GM19328 (cell line): Measurements from ENCODE around the gene SPATA6.

ENCODE experiments used
- ATAC-seq: cut with Tn5 transposase; IDR thresholded peaks from one replicate; pipeline ENCODE4 v1.9.1; 2021; ENCODE audit warnings: mild to moderate bottlenecking, moderate library complexity; ENCODE audit not compliant: unreplicated experiment

SPATA6 gene

DNA sequence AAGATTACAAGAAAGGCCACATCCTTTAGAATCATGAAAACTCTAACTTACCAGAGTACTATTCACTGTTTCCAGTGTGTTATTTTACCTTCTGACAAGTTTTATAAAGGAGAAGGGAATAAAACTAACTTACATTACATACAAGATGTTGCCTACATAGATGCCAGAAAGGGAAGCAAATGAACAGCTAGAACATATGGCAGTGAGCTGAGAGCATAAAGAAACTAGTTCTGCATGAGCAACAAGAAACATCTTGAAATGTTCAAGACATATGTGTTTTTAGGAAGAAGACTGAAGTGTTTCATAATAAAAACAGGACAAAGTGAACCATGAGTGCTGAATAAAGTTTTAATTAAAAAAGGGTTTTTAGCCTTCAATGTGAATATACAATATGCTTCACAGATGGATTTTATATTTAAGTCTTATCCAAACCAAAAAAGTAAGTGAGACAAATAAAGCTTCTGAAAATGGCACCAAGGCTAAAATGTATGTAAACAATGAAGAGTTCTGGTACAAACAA is 210.1 kb downstream of the SPATA6 start:
- no peak for ATAC-seq

DNA sequence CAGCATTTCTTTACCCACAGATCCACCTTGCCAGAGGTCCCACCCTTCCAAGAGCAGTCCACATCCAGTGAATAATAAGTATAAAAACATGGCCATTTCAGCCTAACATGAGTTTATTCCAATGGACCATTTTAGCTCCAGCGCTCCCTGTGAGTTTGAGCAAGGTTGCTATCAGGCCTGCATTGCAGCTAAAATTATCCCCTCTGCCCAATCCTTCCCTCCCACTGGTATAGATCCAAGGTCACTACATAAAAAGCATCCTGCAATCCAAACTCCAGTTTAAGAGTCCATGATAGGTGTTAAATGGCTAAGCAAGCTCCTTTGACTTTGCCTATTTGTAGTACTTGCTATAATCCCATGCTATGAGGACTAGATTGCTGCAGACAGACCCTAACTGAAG is 213.9 kb downstream of the SPATA6 start:
- ATAC-seq, result no peak

DNA sequence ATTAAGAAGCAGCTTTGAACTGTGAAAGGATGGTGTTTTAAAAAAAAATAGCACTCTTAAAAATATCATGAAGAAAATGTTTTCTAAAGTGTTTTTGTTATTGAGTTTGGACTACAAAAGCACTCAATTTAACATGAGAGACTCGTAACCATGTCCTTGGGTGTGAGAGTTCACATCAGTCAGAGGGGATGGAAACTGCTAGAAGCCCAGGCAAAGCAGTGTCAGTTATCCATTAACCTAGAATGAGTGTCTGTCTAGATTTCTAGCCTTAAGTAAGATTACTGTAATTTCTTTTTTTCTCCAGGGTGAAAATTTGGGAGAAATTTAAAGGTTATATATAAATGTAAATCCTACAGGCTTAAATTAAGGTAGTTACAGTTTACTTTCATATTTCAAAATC is 217.8 kb downstream of the SPATA6 start:
- ATAC-seq, result no peak

DNA sequence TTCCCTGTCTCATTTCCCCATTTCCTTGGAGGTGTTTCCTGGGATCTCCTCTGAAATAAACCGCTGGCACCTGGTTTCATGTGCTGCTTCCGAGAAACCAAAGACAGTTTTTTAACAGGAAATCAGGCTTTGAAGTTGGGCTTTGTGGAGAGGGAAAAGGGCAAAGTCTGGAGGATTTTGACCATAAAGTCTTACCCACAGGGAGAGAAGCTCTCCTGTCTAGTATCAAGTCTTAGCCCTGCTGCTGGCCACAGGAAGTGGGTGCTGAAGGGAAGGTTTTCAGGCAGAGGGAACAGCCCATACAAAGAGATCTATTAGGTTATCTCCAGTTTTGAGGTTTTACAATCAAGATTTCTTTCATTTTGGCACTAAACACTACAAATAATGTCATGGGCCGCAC is 220.2 kb downstream of the SPATA6 start:
- ATAC-seq, result no peak

DNA sequence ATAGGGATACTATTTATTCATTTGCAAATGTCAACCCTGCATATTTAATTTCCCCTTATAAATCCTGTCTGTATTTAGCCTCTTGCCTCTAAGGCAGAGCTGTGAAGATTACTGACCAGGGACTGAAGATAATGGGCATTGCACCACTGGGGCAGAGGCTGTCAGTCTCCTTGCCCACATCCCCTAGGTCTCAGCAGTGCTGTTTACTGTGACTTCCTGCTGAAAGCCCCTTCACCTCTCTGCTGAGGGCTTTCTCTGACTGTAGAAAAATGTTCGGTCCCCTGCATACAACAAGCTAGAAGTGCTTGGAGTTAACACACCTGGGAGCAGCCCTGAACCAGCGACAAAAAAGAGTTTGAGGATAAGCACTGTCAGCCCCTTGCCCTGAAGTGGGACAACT is 220.7 kb downstream of the SPATA6 start:
- ATAC-seq, result no peak

DNA sequence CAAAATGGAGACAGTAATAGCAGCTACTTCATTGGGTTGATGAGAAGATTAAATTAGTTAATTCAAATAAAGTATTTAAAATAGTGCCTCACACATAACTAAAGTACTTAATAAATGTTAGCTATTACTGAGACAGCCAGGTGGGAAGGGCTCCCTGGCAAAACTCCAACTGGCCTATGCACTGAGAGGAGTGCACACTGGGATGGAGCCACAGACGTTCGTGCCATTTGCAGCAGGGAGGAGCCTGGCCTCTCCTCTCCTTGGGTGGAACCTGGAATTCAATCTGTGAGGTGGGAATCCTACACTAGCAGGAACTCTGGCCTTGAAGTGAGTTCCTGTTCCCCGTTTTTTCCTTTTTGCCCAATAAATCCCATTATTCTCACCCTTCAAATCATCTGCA is 221.4 kb downstream of the SPATA6 start:
- no peak for ATAC-seq

DNA sequence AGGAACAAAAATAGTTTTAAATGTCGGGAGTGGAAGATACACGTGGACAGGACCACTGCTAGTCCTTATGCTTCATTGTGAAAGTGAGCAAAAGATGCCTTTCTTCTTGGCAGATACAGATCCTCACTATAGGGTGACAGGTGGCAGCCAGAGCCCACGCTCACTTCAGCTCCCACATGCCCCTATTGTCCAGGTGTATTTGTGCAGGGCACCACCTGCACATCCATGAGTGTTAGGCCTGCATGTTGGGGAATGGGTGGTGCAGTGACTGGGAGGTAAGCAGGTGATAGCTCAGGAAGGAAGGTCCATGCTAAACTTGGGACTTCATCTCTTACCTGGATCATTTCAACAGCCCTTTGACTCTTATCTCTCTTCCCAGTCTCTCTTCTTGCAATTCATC is 222.1 kb downstream of the SPATA6 start:
- no peak for ATAC-seq

DNA sequence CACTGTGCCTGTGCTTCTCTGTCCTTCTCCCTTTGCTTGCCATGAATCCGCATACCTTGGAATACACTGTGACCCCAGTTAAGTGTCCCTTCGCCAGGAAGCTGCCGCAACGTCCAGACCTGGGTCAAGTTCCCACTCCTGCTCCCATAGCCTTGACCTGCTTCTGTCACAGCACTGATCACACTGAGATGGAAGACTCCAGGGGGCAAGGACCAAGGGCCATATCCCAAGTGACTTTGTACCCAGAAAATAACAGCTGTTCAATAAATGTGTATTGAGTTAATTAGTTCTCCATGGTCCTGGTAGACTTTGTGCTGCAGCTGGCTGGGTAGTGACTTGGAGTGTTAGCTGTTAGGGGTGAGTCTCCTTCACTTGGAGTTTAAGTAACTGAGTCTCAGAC is 223.6 kb downstream of the SPATA6 start:
- no peak for ATAC-seq

DNA sequence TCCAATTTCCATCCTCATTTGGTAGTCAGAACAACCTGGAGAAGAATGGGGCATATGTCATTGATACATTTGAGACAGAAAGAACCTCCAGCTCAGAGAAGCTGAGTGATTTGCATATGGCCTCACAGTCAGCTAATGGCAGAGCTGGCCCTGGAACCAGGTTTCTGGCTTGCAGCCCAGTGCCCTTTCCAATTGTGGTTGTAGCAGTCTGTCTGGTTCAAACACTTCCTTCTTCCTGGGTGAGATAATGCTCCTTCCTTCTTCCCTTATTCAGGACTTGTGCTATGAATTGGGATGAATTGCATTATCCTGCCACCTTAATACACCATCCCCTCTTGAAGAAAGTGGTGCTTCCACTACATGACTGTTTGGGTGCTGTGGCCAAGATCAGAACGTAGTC is 225.3 kb downstream of the SPATA6 start:
- ATAC-seq, result no peak
